H9 (cell line): Measurements from ENCODE around the gene NDUFV3. TPM values are rescaled to one million over a fixed set of nuclear protein-coding genes. Genes with fewer than 3 reads are reported as not detected.

Source experiments
- DNase-seq: peaks from one replicate; pipeline ENCODE4 v3.0.0-alpha.2; 2017
- H2AFZ ChIP-seq: one replicate; pipeline ENCODE4 v1.6.1; 2013; ENCODE audit warnings: mild to moderate bottlenecking, low read length, control low read depth, moderate library complexity
- H2AK5ac ChIP-seq: 2 replicates; pipeline ENCODE4 v1.6.1; 2013; ENCODE audit warnings: low read length, control low read depth, mixed read lengths; ENCODE audit not compliant: insufficient read length
- H2BK120ac ChIP-seq: one replicate; pipeline ENCODE4 v1.6.1; 2013; ENCODE audit warnings: low read depth, mild to moderate bottlenecking, low read length, control low read depth, inconsistent platforms; ENCODE audit not compliant: poor library complexity, severe bottlenecking
- H2BK12ac ChIP-seq: 2 replicates; pipeline ENCODE4 v1.6.1; 2013; ENCODE audit warnings: low read length, control low read depth, mixed read lengths, low read depth; ENCODE audit not compliant: insufficient read length
- H2BK15ac ChIP-seq: 2 replicates; pipeline ENCODE4 v1.6.1; 2013; ENCODE audit warnings: low read depth, low read length, control low read depth
- H2BK20ac ChIP-seq: one replicate; pipeline ENCODE4 v1.6.1; 2013; ENCODE audit warnings: low read depth, mild to moderate bottlenecking, low read length, control low read depth, inconsistent platforms; ENCODE audit not compliant: poor library complexity, severe bottlenecking
- H2BK5ac ChIP-seq: 2 replicates; pipeline ENCODE4 v1.6.1; 2013; ENCODE audit warnings: low read length, control low read depth, mixed read lengths; ENCODE audit not compliant: insufficient read length
- H3K14ac ChIP-seq: 2 replicates; pipeline ENCODE4 v1.6.1; 2013; ENCODE audit warnings: low read length, control low read depth; ENCODE audit not compliant: insufficient read depth
- H3K18ac ChIP-seq: 2 replicates; pipeline ENCODE4 v1.6.1; 2013; ENCODE audit warnings: low read depth, mild to moderate bottlenecking, mixed read lengths, low read length, control low read depth; ENCODE audit not compliant: insufficient read length
- H3K23ac ChIP-seq: 2 replicates; pipeline ENCODE4 v1.6.1; 2013; ENCODE audit warnings: low read length, control low read depth, mixed read lengths, low read depth; ENCODE audit not compliant: insufficient read length
- H3K23me2 ChIP-seq: 2 replicates; pipeline ENCODE4 v1.6.1; 2013; ENCODE audit warnings: low read depth, mild to moderate bottlenecking, mixed read lengths, low read length, control low read depth; ENCODE audit not compliant: insufficient read length, poor library complexity, severe bottlenecking
- H3K27ac ChIP-seq: 2 replicates; pipeline ENCODE4 v1.5.1; 2013; ENCODE audit warnings: low read length, control low read depth, mixed read lengths, low read depth; ENCODE audit not compliant: insufficient read length
- H3K27me3 ChIP-seq: 2 replicates; pipeline ENCODE4 v1.6.1; 2013; ENCODE audit warnings: low read length, control low read depth, inconsistent platforms; ENCODE audit not compliant: insufficient read depth
- H3K4ac ChIP-seq: 2 replicates; pipeline ENCODE4 v1.6.1; 2013; ENCODE audit warnings: low read depth, mild to moderate bottlenecking, control low read depth, inconsistent platforms, low read length, moderate library complexity
- H3K4me1 ChIP-seq: 2 replicates; pipeline ENCODE4 v1.6.1; 2013; ENCODE audit warnings: low read length, control low read depth, inconsistent platforms; ENCODE audit not compliant: insufficient read depth
- H3K4me2 ChIP-seq: 2 replicates; pipeline ENCODE4 v1.6.1; 2013; ENCODE audit warnings: low read length, control low read depth, mixed read lengths; ENCODE audit not compliant: insufficient read length, insufficient read depth
- H3K56ac ChIP-seq: 2 replicates; pipeline ENCODE4 v1.6.1; 2013; ENCODE audit warnings: low read depth, mild to moderate bottlenecking, mixed read lengths, low read length, control low read depth; ENCODE audit not compliant: insufficient read length
- H3K79me1 ChIP-seq: 2 replicates; pipeline ENCODE4 v1.6.1; 2013; ENCODE audit warnings: low read depth, mild to moderate bottlenecking, moderate library complexity, low read length, control low read depth, inconsistent platforms; ENCODE audit not compliant: insufficient read depth, poor library complexity, severe bottlenecking
- H3K79me2 ChIP-seq: 2 replicates; pipeline ENCODE4 v1.6.1; 2013; ENCODE audit warnings: low read length, control low read depth, inconsistent platforms; ENCODE audit not compliant: insufficient read depth
- H3K9ac ChIP-seq: 2 replicates; pipeline ENCODE4 v1.6.1; 2013; ENCODE audit warnings: low read length, control low read depth, mixed read lengths; ENCODE audit not compliant: insufficient read length; ENCODE audit errors: extremely low read depth
- H3K9me3 ChIP-seq: one replicate; pipeline ENCODE4 v1.6.1; 2013; ENCODE audit warnings: low read depth, low read length, inconsistent platforms; ENCODE audit not compliant: control insufficient read depth
- H3T11ph ChIP-seq: one replicate; pipeline ENCODE4 v1.6.1; 2013; ENCODE audit warnings: mild to moderate bottlenecking, low read length, control low read depth, inconsistent platforms
- H4K20me1 ChIP-seq: one replicate; pipeline ENCODE4 v1.6.1; 2013; ENCODE audit not compliant: control insufficient read depth, insufficient read length, insufficient read depth
- H4K5ac ChIP-seq: 2 replicates; pipeline ENCODE4 v1.6.1; 2013; ENCODE audit warnings: low read depth, mild to moderate bottlenecking, mixed read lengths, low read length, control low read depth; ENCODE audit not compliant: insufficient read length
- H4K8ac ChIP-seq: replicated peaks from 2 replicates; pipeline ENCODE4 v1.6.1; 2013; ENCODE audit warnings: low read length, control low read depth, mixed read lengths, low read depth; ENCODE audit not compliant: insufficient read length
- H4K91ac ChIP-seq: 2 replicates; pipeline ENCODE4 v1.6.1; 2013; ENCODE audit warnings: low read depth, mild to moderate bottlenecking, moderate library complexity, mixed read lengths, low read length, control low read depth; ENCODE audit not compliant: insufficient read length
- H3K27ac Mint-ChIP-seq, 3 experiments: 2 replicates in 2 of 3; 3 replicates in 1 of 3; pipeline ENCODE4 v1.8.0; 2020 to 2021; ENCODE audit warnings: mixed read lengths in 3 of 3, mild to moderate bottlenecking in 1 of 3, moderate library complexity in 1 of 3
- H3K27me3 Mint-ChIP-seq: 2 replicates; pipeline ENCODE4 v1.8.0; 2021; ENCODE audit warnings: low read depth, mild to moderate bottlenecking, moderate library complexity, mixed read lengths
- H3K36me3 Mint-ChIP-seq, 3 experiments: 2 replicates in 2 of 3; 3 replicates in 1 of 3; pipeline ENCODE4 v1.8.0; 2020 to 2021; ENCODE audit warnings: low read depth in 3 of 3, mixed read lengths in 3 of 3; ENCODE audit not compliant: insufficient read depth in 1 of 3
- H3K4me1 Mint-ChIP-seq, 2 experiments: 2 replicates each; pipeline ENCODE4 v1.8.0; 2020; ENCODE audit warnings: mixed read lengths in 2 of 2
- H3K4me3 Mint-ChIP-seq, 2 experiments: 2 replicates in 1 of 2; 3 replicates in 1 of 2; pipeline ENCODE4 v1.8.0; 2020 to 2021; ENCODE audit warnings: mild to moderate bottlenecking in 2 of 2, mixed read lengths in 2 of 2, moderate library complexity in 1 of 2
- H3K9me3 Mint-ChIP-seq, 2 experiments: 2 replicates in 1 of 2; 3 replicates in 1 of 2; pipeline ENCODE4 v1.8.0; 2020; ENCODE audit warnings: mild to moderate bottlenecking in 2 of 2, mixed read lengths in 2 of 2, moderate library complexity in 1 of 2
- WGBS: extraction: QIAGEN DNeasy Blood & Tissue Kit; methylation state at CpG from one replicate; pipeline ENCODE4 v1.1.7; 2013; ENCODE audit warnings: missing lambda C conversion rate, low lambda C conversion rate, mixed read lengths; ENCODE audit not compliant: insufficient read length; ENCODE audit errors: extremely low coverage; 5-methylcytosine and 5-hydroxymethylcytosine counted together
- total RNA-seq: library from RNA; stranded (reverse); gene quantifications from 2 replicates; pipeline ENCODE4 v1.2.1, GENCODE V29; 2021
- TF ChIP-seq, protein P1 (sequence below): fragments of 200-600 bp; sonication (generic); conservative IDR thresholded peaks from 3 replicates; pipeline ENCODE4 v1.8.0; 2021; ENCODE audit warnings: antibody characterized with exemption, mild to moderate bottlenecking

The NDUFV3 gene
- total RNA-seq, 1 experiment from 2014 or later, result 35.6 TPM

GRCh38 chr21:42918291-42918690 is 25.2 kb downstream of the NDUFV3 start:
- WGBS, result no CpG with 5 or more reads among the region's 6 CpGs
- H3T11ph ChIP-seq, result no peak overlapping the region
- H2BK120ac ChIP-seq, result no peak overlapping the region
- no peaks in the 10 kb centered on the region for H3K79me2 ChIP-seq
- H3K27me3 ChIP-seq, result no peaks in the 10 kb centered on the region
- peaks cover 3 to 13% (median 5%) of the 10 kb centered on the region in 3 experiments; a peak in 6 of 7 replicates for H3K36me3 Mint-ChIP-seq
- H3K4me1 Mint-ChIP-seq, result peaks cover 5 to 11% of the 10 kb centered on the region in 2 experiments
- no peak overlapping the region for H2BK12ac ChIP-seq
- H3K4me2 ChIP-seq, result no peak overlapping the region
- H3K27me3 Mint-ChIP-seq, result no peaks in the 10 kb centered on the region
- TF ChIP-seq, protein P1, sequence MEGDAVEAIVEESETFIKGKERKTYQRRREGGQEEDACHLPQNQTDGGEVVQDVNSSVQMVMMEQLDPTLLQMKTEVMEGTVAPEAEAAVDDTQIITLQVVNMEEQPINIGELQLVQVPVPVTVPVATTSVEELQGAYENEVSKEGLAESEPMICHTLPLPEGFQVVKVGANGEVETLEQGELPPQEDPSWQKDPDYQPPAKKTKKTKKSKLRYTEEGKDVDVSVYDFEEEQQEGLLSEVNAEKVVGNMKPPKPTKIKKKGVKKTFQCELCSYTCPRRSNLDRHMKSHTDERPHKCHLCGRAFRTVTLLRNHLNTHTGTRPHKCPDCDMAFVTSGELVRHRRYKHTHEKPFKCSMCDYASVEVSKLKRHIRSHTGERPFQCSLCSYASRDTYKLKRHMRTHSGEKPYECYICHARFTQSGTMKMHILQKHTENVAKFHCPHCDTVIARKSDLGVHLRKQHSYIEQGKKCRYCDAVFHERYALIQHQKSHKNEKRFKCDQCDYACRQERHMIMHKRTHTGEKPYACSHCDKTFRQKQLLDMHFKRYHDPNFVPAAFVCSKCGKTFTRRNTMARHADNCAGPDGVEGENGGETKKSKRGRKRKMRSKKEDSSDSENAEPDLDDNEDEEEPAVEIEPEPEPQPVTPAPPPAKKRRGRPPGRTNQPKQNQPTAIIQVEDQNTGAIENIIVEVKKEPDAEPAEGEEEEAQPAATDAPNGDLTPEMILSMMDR, result no peak
- no peaks in the 10 kb centered on the region for H3K9me3 Mint-ChIP-seq
- H3K4me3 Mint-ChIP-seq, result no peak overlapping the region
- no peak overlapping the region for H3K4ac ChIP-seq
- H4K5ac ChIP-seq, result no peak overlapping the region
- no peaks in the 10 kb centered on the region for H3K23me2 ChIP-seq
- H3K56ac ChIP-seq, result no peak overlapping the region
- no peak overlapping the region for H2BK15ac ChIP-seq
- H3K79me1 ChIP-seq, result no peaks in the 10 kb centered on the region
- no peaks in the 10 kb centered on the region for H4K20me1 ChIP-seq
- H2AFZ ChIP-seq, result no peak overlapping the region
- H3K27ac ChIP-seq, result no peak overlapping the region
- H3K4me1 ChIP-seq, result no peaks in the 10 kb centered on the region; the same call in 1 of the 2 replicates
- no peaks in the 10 kb centered on the region for H3K9me3 ChIP-seq
- no peak overlapping the region for H4K91ac ChIP-seq
- H3K23ac ChIP-seq, result no peak overlapping the region
- H2AK5ac ChIP-seq, result no peak overlapping the region
- peak overlapping the region in 1 of 3 experiments; percentile 61; a peak in 3 of 7 replicates for H3K27ac Mint-ChIP-seq
- H3K14ac ChIP-seq, result no peak overlapping the region
- DNase-seq, result no peak
- no peak overlapping the region for H3K9ac ChIP-seq
- H2BK20ac ChIP-seq, result no peak overlapping the region
- no peak overlapping the region for H3K18ac ChIP-seq
- no peak overlapping the region for H4K8ac ChIP-seq
- H2BK5ac ChIP-seq, result no peak overlapping the region
